ACC112 (cell line): ENCODE results near the gene NPEPPS.
"Not testable (repeated sequence)": the region's sequence is repeated elsewhere in the genome, so short reads cannot be mapped to it uniquely, and the experiment has no call there.

Source experiments
- H2AFZ ChIP-seq: fragments of 200-600 bp; sonication (generic); one replicate; pipeline ENCODE4 v1.6.0; 2017; ENCODE audit warnings: antibody characterized with exemption, low read length; ENCODE audit not compliant: unreplicated experiment
- H3K27ac ChIP-seq: fragments of 200-600 bp; sonication (generic); 2 replicates; pipeline ENCODE4 v1.5.1; 2014; ENCODE audit warnings: low read depth, mild to moderate bottlenecking, antibody characterized with exemption, low read length, moderate library complexity
- H3K27me3 ChIP-seq: fragments of 200-600 bp; sonication (generic); 2 replicates; pipeline ENCODE4 v1.6.1; 2014; ENCODE audit warnings: mild to moderate bottlenecking, antibody characterized with exemption, low read length, moderate library complexity, mixed read lengths; ENCODE audit not compliant: insufficient read depth
- H3K36me3 ChIP-seq: fragments of 200-600 bp; sonication (generic); 2 replicates; pipeline ENCODE4 v1.6.1; 2016; ENCODE audit warnings: mild to moderate bottlenecking, antibody characterized with exemption, low read length, moderate library complexity, mixed read lengths; ENCODE audit not compliant: insufficient read depth
- H3K4me1 ChIP-seq: fragments of 200-600 bp; sonication (generic); one replicate; pipeline ENCODE4 v1.6.1; 2016; ENCODE audit warnings: low read length, mixed read lengths; ENCODE audit not compliant: insufficient read depth, unreplicated experiment, control insufficient read depth
- H3K4me3 ChIP-seq: fragments of 200-600 bp; sonication (generic); 2 replicates; pipeline ENCODE4 v1.5.1; 2014; ENCODE audit warnings: mild to moderate bottlenecking, low read depth, low read length
- H3K79me2 ChIP-seq: fragments of 200-600 bp; sonication (generic); one replicate; pipeline ENCODE4 v1.6.0; 2016; ENCODE audit warnings: low read length; ENCODE audit not compliant: control insufficient read depth, unreplicated experiment, insufficient read depth

Gene NPEPPS

DNA sequence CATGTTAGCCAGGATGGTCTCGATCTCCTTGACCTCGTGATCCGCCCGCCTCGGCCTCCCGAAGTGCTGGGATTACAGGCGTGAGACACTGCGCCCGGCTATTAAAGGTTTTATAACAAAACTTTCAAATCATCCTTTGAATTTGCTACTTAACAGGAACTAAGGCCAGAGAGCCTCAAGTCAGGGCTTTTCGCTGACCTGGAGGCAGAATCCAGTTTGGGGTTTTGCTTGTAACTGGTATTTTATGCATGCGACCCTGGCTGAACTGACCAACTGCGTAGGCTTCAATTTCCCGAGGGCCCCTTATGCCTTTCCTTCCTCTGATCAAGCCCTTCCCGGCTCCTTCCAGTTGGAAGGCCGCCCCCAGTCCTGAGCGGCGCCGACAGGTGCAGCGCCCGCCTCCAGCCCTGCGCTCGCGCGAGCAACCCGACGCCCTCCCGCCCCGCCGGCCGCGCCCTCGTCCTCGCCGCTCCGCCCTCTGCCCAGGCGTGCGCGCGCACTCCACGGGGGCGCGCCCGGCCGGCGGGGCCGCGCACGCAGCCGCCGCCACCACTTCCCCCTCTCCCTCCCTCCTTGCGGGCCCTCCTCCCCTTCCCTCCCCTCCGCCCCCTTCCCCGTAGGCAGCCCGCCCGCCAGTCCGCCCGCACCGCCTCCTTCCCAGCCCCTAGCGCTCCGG is at the start of gene NPEPPS:
TSS of gene NPEPPS (plus strand) at position 552 of the 676 bp plus-strand sequence. CDS start 193 bp downstream, outside the sequence.
- H3K79me2 ChIP-seq: peaks cover 23% of the 10 kb centered on the region
- peak within 1 kb of the TSS; percentile 83 for H3K4me3 ChIP-seq
- not testable (repeated sequence) for H2AFZ ChIP-seq, H3K27me3 ChIP-seq, H3K4me1 ChIP-seq, H3K36me3 ChIP-seq
- peak within 1 kb of the TSS; percentile 53 for H3K27ac ChIP-seq

DNA sequence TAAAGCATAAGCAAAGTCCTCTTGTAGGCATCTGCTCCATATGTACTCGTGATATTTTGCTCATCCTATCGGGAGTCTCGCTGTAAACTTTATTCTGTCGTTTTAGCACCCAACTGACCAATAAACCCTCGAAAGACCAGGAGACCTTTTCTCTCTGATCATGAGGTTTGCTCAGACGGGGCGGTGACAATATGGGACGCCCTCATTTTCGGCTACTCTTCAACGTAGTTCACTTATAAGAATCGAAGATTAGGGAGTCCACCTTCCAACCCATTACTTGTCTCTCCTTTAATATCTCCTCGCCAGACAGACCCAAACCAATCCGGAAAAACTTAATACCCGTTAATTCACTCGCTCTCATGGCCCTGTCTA is 39.1 kb upstream of the NPEPPS start:
- not testable (repeated sequence) for H3K36me3 ChIP-seq, H2AFZ ChIP-seq, H3K79me2 ChIP-seq, H3K27me3 ChIP-seq, H3K27ac ChIP-seq, H3K4me1 ChIP-seq
- peak overlapping the region; percentile 75 for H3K4me3 ChIP-seq

- H3K79me2 ChIP-seq, H3K4me3 ChIP-seq, H2AFZ ChIP-seq, H3K27ac ChIP-seq, H3K27me3 ChIP-seq, H3K36me3 ChIP-seq: not testable (repeated sequence)
- peaks cover 13% of the 10 kb centered on the region for H3K4me1 ChIP-seq
Measured at GRCh38 chr17:47499074-47499473, 31.8 kb upstream of the NPEPPS start.

GRCh38 chr17:47499494-47499893 is 31.4 kb upstream of the NPEPPS start:
- H2AFZ ChIP-seq, H3K36me3 ChIP-seq, H3K27ac ChIP-seq, H3K79me2 ChIP-seq, H3K27me3 ChIP-seq, H3K4me3 ChIP-seq: not testable (repeated sequence)
- peaks cover 15% of the 10 kb centered on the region for H3K4me1 ChIP-seq

- not testable (repeated sequence) for H3K27ac ChIP-seq, H3K4me3 ChIP-seq, H3K27me3 ChIP-seq, H3K79me2 ChIP-seq, H2AFZ ChIP-seq, H3K36me3 ChIP-seq
- peaks cover 15% of the 10 kb centered on the region for H3K4me1 ChIP-seq
Measured at GRCh38 chr17:47500620-47501019, 30.3 kb upstream of the NPEPPS start.

DNA sequence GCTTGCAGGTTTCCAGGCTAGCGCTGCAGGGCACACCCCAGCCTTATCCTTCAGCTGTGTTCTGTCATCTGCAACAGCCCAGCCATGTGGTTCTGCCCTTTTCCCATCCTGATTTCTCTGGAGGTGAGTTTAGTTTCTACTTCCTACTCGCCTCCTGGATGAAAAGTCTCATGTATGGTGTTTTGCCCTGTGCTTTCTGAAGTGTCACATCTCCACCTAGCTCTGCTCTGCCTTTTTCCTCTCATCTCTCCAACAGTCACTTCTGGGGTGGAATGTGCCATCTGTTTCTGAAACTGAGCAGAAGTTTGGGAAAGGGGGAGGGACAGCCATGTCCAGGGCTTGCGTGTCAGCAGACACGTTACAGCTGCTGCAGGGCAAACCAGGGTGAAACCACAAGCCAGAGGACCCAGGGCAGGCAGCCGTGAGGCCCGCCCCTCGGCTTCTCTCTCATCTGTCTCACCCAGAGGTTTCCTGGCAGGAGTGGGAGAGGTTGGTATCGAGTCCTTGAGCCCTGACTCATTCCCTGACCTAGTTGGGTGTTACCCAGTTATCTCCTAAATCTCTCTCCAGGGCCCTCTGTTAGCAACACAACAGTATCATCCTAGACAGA is 28.7 kb upstream of the NPEPPS start:
- not testable (repeated sequence) for H3K79me2 ChIP-seq, H2AFZ ChIP-seq, H3K27me3 ChIP-seq, H3K36me3 ChIP-seq
- Histone ChIP-seq H3K4me1 (peaks cover 15% of the 10 kb centered on the region), H3K4me3 (peak overlapping the region; percentile 54), H3K27ac (peak overlapping the region; percentile 96)

GRCh38 chr17:47502776-47503455 is 28.0 kb upstream of the NPEPPS start:
- not testable (repeated sequence) for H2AFZ ChIP-seq, H3K79me2 ChIP-seq, H3K36me3 ChIP-seq, H3K27me3 ChIP-seq
- peaks cover 15% of the 10 kb centered on the region for H3K4me1 ChIP-seq
- peak overlapping the region; percentile 96 for H3K27ac ChIP-seq
- 0 out of 2 replicates have a peak overlapping the region, but pooled peaks have one; percentile 21 for H3K4me3 ChIP-seq

DNA sequence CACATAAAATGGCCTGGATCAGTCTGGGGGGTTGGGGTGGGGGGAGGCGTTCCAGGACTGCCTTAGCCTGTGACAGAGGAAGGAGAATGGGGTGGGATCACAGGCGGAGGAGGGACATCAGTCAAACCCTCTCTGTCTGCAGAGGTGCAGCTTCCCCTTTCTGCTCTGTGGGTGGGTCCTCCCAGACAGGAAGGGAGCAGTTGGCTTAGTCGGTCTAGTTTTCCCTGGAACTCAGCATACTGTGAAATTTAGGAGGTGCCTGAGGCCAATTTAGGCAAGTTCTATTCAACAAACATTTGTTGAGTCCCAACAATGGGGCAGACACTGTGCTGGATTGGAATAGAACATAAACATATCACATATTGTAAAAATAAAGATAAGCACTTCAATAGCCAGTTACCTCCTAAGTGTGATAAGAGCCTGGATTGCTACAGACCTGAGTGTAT is 19.2 kb upstream of the NPEPPS start:
- not testable (repeated sequence) for H3K27me3 ChIP-seq, H2AFZ ChIP-seq, H3K36me3 ChIP-seq, H3K27ac ChIP-seq, H3K4me3 ChIP-seq, H3K79me2 ChIP-seq
- peaks cover 12% of the 10 kb centered on the region for H3K4me1 ChIP-seq

GRCh38 chr17:47513301-47513700 is 17.6 kb upstream of the NPEPPS start:
- not testable (repeated sequence) for H3K36me3 ChIP-seq, H2AFZ ChIP-seq, H3K79me2 ChIP-seq, H3K27me3 ChIP-seq, H3K27ac ChIP-seq, H3K4me3 ChIP-seq
- H3K4me1 ChIP-seq: peaks cover 12% of the 10 kb centered on the region

- H3K4me3 ChIP-seq, H3K79me2 ChIP-seq, H3K27ac ChIP-seq, H3K4me1 ChIP-seq, H3K36me3 ChIP-seq, H3K27me3 ChIP-seq, H2AFZ ChIP-seq: not testable (repeated sequence)
Measured at GRCh38 chr17:47518880-47519279, 12.0 kb upstream of the NPEPPS start.

DNA sequence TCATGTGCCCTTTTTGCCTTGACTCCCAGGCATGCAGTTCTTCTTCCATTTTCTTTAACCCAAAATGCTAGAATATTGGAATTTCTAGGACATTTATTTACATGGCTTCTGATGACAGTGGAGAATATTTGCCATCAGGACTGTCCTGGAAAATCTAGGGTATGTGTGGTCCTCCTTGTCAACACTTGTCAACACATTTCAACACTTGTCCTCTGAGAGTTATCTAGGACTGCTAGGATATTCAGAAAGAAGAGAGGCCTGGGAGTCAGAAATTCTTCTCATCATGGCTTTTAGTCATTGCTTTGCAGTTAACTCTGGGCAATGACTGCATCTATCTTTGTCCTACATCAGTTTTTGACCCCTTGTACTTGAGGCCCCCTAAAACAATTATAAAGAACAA is 11.5 kb upstream of the NPEPPS start:
- H3K4me1 ChIP-seq, H3K4me3 ChIP-seq, H3K27me3 ChIP-seq, H3K79me2 ChIP-seq, H3K36me3 ChIP-seq, H3K27ac ChIP-seq, H2AFZ ChIP-seq: not testable (repeated sequence)
